ENCODE measurements around the gene C19orf81.

The C19orf81 gene

DNA sequence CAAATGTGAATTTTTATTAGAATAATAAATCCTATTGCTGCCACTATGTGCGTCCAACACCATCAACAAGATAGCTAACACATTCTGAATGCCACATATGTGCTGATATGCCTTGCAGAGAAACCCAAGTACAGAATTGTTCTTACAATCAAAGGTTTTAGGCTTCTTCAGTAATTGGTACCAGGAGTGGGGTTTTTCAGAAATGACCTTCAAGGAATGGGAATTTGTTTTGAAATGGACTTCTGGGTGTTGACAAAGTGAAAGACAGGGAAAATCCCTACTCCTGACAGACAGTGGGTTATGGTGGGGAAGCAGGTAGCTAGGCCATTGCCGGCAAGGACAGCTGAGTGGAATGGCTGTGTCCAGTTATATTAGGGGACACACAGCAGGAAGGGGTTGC is 15.3 kb upstream of the C19orf81 start:
- DNase-seq (ENCODE audit: low read depth) = no peak
- no peak overlapping the region for H3K4me3 ChIP-seq (ENCODE audit: low read length)
- TF ChIP-seq, protein P1, sequence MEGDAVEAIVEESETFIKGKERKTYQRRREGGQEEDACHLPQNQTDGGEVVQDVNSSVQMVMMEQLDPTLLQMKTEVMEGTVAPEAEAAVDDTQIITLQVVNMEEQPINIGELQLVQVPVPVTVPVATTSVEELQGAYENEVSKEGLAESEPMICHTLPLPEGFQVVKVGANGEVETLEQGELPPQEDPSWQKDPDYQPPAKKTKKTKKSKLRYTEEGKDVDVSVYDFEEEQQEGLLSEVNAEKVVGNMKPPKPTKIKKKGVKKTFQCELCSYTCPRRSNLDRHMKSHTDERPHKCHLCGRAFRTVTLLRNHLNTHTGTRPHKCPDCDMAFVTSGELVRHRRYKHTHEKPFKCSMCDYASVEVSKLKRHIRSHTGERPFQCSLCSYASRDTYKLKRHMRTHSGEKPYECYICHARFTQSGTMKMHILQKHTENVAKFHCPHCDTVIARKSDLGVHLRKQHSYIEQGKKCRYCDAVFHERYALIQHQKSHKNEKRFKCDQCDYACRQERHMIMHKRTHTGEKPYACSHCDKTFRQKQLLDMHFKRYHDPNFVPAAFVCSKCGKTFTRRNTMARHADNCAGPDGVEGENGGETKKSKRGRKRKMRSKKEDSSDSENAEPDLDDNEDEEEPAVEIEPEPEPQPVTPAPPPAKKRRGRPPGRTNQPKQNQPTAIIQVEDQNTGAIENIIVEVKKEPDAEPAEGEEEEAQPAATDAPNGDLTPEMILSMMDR (IDR thresholded peaks at IDR 0.05; ENCODE audit: insufficient read depth, low read depth, low read length, missing control alignments) = no peak

DNA sequence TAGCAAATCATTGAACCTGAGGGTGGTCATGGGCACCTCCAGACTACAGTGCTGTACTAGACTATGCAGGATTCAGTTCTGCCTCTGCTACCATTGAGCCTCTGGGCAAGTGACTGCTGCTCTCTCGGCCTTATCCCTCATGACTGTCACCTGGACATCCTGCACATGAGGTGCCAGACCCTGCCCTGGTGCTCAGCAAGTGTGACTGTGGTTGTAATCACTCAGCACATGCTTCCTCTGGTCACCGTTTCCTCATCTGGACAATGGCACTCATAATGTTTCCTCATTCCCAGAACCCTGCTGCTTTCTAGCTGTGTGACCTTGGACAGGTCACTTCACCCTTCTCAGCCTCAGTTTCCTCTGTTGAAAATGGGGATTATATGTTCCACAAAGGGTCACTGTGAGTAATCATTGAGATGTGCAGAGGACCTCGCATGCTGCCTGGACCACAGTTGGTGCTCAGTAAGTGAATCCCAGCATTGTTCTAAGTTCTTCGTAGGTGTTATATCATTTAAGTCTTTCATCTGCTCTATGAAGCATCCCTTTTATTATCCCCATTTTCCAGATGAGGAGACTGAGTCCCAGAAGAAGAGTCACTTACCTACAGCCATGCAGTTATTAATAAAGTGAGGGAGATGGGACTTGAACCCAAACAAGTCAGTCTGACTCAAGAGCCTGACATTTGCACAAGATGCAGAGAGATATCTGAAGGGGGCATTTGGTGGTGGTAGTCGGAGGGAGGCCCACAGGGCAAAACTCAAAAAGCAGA is 12.7 kb upstream of the C19orf81 start:
- TF ChIP-seq, protein P1 (IDR thresholded peaks at IDR 0.05; ENCODE audit: insufficient read depth, low read depth, low read length, missing control alignments) = no peak
- H3K4me3 ChIP-seq (ENCODE audit: low read length) = no peak overlapping the region
- no peak for DNase-seq (ENCODE audit: low read depth)

DNA sequence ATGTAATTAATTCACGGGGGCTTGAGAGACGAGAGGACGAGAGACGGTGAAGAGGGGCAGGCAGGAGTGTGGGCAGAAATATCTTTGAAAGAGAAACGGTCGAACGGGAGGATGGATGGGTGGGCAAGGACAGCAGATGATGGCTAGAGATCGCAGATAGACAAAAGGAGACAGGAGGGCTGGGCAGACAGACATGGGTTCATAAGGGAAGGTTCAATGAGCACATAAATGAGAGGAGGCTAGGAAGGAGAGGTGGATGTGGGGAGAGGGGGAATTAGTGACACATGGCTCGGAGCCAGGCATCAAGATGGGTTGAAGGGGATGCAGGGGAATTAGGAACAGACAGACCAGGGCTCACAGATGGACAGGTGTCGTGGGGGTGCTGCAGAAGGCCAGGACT is 10.6 kb upstream of the C19orf81 start:
- H3K4me3 ChIP-seq (ENCODE audit: low read length) = no peak overlapping the region
- TF ChIP-seq, protein P1 (IDR thresholded peaks at IDR 0.05; ENCODE audit: insufficient read depth, low read depth, low read length, missing control alignments) = no peak
- no peak for DNase-seq (ENCODE audit: low read depth)

DNA sequence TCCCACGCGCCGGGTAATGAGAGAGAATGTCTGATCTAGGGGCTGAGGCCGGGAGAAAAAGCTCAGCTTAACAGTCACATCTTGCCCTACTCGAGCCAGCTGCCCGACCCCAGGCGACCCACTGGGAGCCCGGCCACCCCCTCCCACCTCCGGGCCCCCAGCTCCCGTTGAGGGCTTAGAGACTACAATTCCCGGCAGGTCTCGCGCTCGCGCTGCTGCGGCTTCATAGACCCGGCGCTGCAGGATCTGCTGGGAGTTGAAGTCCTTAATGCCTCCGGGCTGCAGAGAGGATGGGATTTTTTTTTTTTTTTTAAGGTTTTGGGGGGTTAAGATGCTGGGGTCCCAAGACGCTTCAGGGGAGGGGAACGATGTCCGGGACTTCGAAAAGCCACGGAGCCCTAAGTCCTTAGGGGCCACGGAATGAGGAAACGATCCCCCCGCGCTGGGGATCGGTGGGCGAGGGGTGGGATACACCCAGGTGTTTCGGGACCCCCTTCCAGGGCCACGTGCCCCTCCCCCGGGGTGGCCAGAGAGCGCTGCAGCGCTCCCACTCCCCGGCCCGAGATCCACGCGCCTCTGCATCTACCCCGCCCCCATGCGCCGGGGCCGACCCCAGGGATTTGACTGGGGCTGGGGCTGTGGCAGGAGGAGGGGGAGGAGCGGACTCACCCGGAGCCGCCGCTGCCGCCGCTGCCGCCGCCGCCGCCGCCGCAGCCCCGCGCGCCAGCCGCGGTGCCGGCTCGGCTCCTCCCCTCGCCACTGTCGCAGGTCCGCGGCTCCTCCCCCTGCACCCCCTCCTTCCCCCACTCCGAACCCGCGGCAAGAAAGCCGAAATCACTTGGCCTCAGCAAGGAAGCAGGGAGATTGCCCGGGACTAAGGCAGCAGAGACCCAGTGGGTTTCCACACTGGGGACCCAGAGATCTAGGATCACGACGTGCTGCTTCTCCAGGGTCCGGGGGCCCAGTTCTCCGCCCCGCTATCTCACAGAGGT is 9.8 kb upstream of the C19orf81 start, which contains the start of gene SYT3:
Gene SYT3, minus strand, starts transcription at position 761 of the 992 bp plus-strand sequence. CDS start 2,470 bp downstream, outside the sequence.
- no peak within 1 kb of the TSS for H3K4me3 ChIP-seq (ENCODE audit: low read length)
- TF ChIP-seq, protein P1 (IDR thresholded peaks at IDR 0.05; ENCODE audit: insufficient read depth, low read depth, low read length, missing control alignments) = no peak
- DNase-seq (ENCODE audit: low read depth) = no peak

DNA sequence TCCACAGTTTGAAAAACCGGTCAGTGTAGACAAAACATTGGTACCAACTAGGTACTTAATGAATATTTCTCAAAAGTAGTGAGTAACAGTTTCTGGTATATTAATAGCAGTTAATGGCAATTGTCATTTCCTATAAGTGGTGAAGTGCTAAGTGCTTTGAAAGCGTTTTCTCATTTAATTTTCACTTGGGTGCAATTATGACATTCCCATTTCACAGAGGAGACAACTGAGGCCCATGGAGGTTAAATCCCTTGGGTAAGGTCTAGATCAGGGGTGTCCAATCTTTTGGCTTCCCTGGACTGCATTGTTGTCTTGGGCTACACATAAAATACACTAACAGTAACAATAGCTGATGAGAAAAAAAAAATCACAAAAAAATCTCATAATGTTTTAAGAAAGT is 8.9 kb upstream of the C19orf81 start:
- TF ChIP-seq, protein P1 (IDR thresholded peaks at IDR 0.05; ENCODE audit: insufficient read depth, low read depth, low read length, missing control alignments) = no peak
- no peak for DNase-seq (ENCODE audit: low read depth)
- no peak overlapping the region for H3K4me3 ChIP-seq (ENCODE audit: low read length)

DNA sequence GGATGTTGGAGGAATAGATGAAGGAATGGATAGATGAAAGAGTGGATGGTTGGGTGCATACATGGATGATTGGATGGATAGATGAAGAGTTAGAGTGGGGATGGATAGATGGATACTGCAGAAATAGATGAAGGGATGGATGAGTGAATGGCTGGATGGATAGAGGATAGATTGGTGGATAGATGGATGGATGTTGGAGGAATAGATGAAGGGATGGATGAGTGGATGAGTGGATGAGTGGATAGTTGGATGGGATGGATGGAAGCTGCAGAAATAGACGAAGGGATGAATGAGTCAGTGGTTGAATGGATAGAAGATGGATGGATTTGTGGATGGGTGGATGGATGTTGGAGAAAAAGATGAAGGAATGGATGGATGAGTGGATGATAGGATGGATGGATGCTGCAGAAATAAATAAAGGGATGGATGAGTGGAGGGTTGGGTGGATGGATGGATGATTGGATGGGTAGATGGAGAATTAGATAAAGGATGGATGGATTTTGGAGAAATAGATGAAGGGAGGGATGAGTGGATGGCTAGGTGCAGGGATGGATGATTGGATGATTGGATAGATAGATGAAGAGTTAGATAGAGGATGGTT is 4.8 kb upstream of the C19orf81 start:
- TF ChIP-seq, protein P1 (IDR thresholded peaks at IDR 0.05; ENCODE audit: insufficient read depth, low read depth, low read length, missing control alignments) = no peak
- DNase-seq (ENCODE audit: low read depth) = no peak
- H3K4me3 ChIP-seq (ENCODE audit: low read length) = no peak overlapping the region
